ENCODE results near the gene MMP10. TPM values are rescaled to one million over a fixed set of nuclear protein-coding genes. Genes with fewer than 3 reads are reported as not detected.

Gene MMP10
- total and polyA plus RNA-seq, 2 donors (not counting 1 experiment from before 2014, with no cell fraction given): not detected

DNA sequence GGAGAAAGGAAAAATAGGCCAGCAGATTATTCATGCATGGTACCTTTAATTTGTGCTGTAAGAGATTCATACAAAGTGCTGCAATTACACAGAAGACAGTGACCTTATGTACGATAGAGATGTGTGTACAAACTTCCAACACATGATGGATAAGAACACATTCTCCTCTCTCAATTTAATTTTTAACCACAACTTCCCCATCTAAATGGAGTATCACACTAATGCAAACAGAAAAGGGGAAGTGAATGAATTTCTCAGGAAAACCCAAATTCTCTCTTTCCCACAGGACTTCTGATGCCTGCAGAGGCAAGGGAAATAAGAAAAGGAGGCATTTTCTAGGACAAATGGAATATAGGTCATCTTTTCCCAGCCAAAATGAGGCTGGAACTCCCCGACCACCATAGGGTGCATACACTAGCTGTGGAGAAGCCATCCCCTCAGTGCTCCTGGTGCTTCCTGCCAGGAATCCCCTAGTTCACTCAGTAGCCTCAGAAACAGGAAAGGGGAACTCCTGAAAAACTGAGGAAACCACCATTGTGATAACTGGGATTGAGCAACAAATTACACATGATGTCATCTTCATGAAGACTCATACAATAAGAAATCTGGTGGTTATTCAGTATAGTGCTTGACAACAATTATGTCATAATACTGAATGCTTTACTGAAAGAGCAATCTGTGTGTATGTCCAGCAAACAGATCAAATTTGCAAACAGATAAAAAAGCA lies 22.4 kb downstream of the MMP10 start:
- Mint-ChIP-seq H3K27me3 (peaks cover 33% of the 10 kb centered on the region), H3K4me3 (no peak overlapping the region), H3K27ac (no peak overlapping the region), H3K9me3 (ENCODE audit: insufficient read depth) (no peaks in the 10 kb centered on the region), H3K4me1 (no peaks in the 10 kb centered on the region)
- CTCF ChIA-PET: no interaction called here
- Histone ChIP-seq H3K79me2 (ENCODE audit: control insufficient read depth, insufficient read depth, low read length) (no peaks in the 10 kb centered on the region), H2AFZ (ENCODE audit: insufficient read depth, low read depth, low read length, poor library complexity, severe bottlenecking) (no peak overlapping the region), H3K36me3 (replicated peaks in 1 of 2; ENCODE audit: control extremely low read depth in 1 of 2, control insufficient read depth in 1 of 2, extremely low read depth in 1 of 2, insufficient read depth in 2 of 2, low read length in 1 of 2) (no peaks in the 10 kb centered on the region), H3K9ac (ENCODE audit: low read length) (no peak overlapping the region), H3K27me3 (replicated peaks in 1 of 4; ENCODE audit: control extremely low read depth in 1 of 4, control insufficient read depth in 3 of 4, insufficient read depth in 4 of 4, low read length in 3 of 4) (peaks cover 0 to 4% (median 0%) of the 10 kb centered on the region in 4 experiments), H3K4me3 (ENCODE audit: control extremely low read depth in 1 of 5, extremely low read depth in 1 of 5, insufficient read depth in 1 of 5, low read depth in 2 of 5, low read length in 4 of 5) (no peak overlapping the region), H3K4me1 (ENCODE audit: control insufficient read depth in 2 of 2, insufficient read depth in 2 of 2, low read length in 2 of 2) (no peaks in the 10 kb centered on the region), H3K27ac (ENCODE audit: low read length in 2 of 2) (no peak overlapping the region), H3K9me3 (ENCODE audit: control extremely low read depth in 1 of 3, control insufficient read depth in 2 of 3, insufficient read depth in 1 of 3, low read length in 2 of 3) (no peaks in the 10 kb centered on the region), H4K20me1 (ENCODE audit: control insufficient read depth, insufficient read depth, low read length, poor library complexity, severe bottlenecking) (no peaks in the 10 kb centered on the region), H3K4me2 (replicated peaks; ENCODE audit: low read depth, low read length, poor library complexity, severe bottlenecking) (no peak overlapping the region)
- no peak for ATAC-seq (ENCODE audit: low read depth)
- POLR2A ChIA-PET: no interaction called here
- DNase-seq: no peak
- TF ChIP-seq EZH2 (IDR thresholded peaks at IDR 0.05; ENCODE audit: borderline replicate concordance, insufficient read depth, low read depth, low read length, poor library complexity, severe bottlenecking) (no peak), CTCF (IDR thresholded peaks at IDR 0.05) (no peak)
- WGBS (ENCODE audit: insufficient coverage): 0% methylated on average over 1 of the region's 2 CpGs
- intact Hi-C loops (cut with micrococcal nuclease): no loop called here

- no peak overlapping the region for H2AFZ ChIP-seq (ENCODE audit: insufficient read depth, low read depth, low read length, poor library complexity, severe bottlenecking)
- Mint-ChIP-seq H3K27ac (no peak overlapping the region), H3K27me3 (peaks cover 42% of the 10 kb centered on the region), H3K4me1 (no peaks in the 10 kb centered on the region), H3K4me3 (no peak overlapping the region), H3K9me3 (ENCODE audit: insufficient read depth) (no peaks in the 10 kb centered on the region)
- H3K27ac ChIP-seq (ENCODE audit: low read length in 2 of 2): no peak overlapping the region
- CTCF ChIA-PET: no interaction called here
- ATAC-seq (ENCODE audit: low read depth) (no peak), DNase-seq (no peak)
- H3K4me2 ChIP-seq (replicated peaks; ENCODE audit: low read depth, low read length, poor library complexity, severe bottlenecking): no peak overlapping the region
- WGBS (ENCODE audit: insufficient coverage): no CpG with 5 or more reads among the region's 1 CpG
- no peak overlapping the region for H3K9ac ChIP-seq (ENCODE audit: low read length)
- peaks cover 0 to 10% (median 3%) of the 10 kb centered on the region in 4 experiments for H3K27me3 ChIP-seq (replicated peaks in 1 of 4; ENCODE audit: control extremely low read depth in 1 of 4, control insufficient read depth in 3 of 4, insufficient read depth in 4 of 4, low read length in 3 of 4)
- POLR2A ChIA-PET: no interaction called here
- H3K9me3 ChIP-seq (ENCODE audit: control extremely low read depth in 1 of 3, control insufficient read depth in 2 of 3, insufficient read depth in 1 of 3, low read length in 2 of 3): no peaks in the 10 kb centered on the region
- no peaks in the 10 kb centered on the region for H3K4me1 ChIP-seq (ENCODE audit: control insufficient read depth in 2 of 2, insufficient read depth in 2 of 2, low read length in 2 of 2)
- H4K20me1 ChIP-seq (ENCODE audit: control insufficient read depth, insufficient read depth, low read length, poor library complexity, severe bottlenecking): no peaks in the 10 kb centered on the region
- intact Hi-C loops (cut with micrococcal nuclease): no loop called here
- TF ChIP-seq EZH2 (IDR thresholded peaks at IDR 0.05; ENCODE audit: borderline replicate concordance, insufficient read depth, low read depth, low read length, poor library complexity, severe bottlenecking) (no peak), CTCF (IDR thresholded peaks at IDR 0.05) (no peak)
- H3K4me3 ChIP-seq (ENCODE audit: control extremely low read depth in 1 of 5, extremely low read depth in 1 of 5, insufficient read depth in 1 of 5, low read depth in 2 of 5, low read length in 4 of 5): no peak overlapping the region
- H3K79me2 ChIP-seq (ENCODE audit: control insufficient read depth, insufficient read depth, low read length): no peaks in the 10 kb centered on the region
- no peaks in the 10 kb centered on the region for H3K36me3 ChIP-seq (replicated peaks in 1 of 2; ENCODE audit: control extremely low read depth in 1 of 2, control insufficient read depth in 1 of 2, extremely low read depth in 1 of 2, insufficient read depth in 2 of 2, low read length in 1 of 2)
Measured at GRCh38 chr11:102753267-102753666, 27.2 kb downstream of the MMP10 start.

Measured in B cell (primary cell).